ENCODE measurements around the gene TMEM43.

DNA sequence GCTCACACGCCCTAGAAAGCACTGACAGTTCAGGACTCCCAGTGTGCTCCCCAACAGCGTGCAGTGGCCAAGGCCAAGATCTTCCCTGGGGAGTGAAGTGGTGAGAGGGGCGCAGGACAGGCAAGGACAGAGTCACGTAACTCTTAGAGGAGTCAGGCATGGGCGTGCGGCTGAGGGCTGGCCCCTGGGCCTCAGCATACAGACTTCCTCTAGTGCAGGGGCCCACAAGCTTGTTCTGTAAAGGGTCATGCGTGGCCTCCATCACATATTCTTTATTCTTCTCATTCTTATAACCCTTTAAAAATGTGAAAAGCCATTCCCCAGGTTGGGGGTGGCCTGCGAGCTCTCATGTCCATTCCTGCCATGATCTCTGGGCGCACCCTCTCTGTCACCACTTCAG is 25.2 kb downstream of the TMEM43 start:
- TF ChIP-seq, protein P1, sequence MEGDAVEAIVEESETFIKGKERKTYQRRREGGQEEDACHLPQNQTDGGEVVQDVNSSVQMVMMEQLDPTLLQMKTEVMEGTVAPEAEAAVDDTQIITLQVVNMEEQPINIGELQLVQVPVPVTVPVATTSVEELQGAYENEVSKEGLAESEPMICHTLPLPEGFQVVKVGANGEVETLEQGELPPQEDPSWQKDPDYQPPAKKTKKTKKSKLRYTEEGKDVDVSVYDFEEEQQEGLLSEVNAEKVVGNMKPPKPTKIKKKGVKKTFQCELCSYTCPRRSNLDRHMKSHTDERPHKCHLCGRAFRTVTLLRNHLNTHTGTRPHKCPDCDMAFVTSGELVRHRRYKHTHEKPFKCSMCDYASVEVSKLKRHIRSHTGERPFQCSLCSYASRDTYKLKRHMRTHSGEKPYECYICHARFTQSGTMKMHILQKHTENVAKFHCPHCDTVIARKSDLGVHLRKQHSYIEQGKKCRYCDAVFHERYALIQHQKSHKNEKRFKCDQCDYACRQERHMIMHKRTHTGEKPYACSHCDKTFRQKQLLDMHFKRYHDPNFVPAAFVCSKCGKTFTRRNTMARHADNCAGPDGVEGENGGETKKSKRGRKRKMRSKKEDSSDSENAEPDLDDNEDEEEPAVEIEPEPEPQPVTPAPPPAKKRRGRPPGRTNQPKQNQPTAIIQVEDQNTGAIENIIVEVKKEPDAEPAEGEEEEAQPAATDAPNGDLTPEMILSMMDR (IDR thresholded peaks at IDR 0.05; ENCODE audit: low read depth, low read length): no peak
- TF ChIP-seq EZH2phosphoT487 (IDR thresholded peaks at IDR 0.05; ENCODE audit: low read depth): no peak
